AG09319 (cell line): Measurements from ENCODE around the gene SLC26A11.

Source experiments
- DNase-seq: peaks from one replicate; pipeline ENCODE4 v3.0.0-alpha.2; 2010; ENCODE audit warnings: low read depth; ENCODE audit errors: extremely low read depth
- CTCF ChIP-seq: IDR thresholded peaks from 2 replicates; pipeline ENCODE4 v1.5.1; 2011; ENCODE audit warnings: low read depth, mild to moderate bottlenecking, inconsistent platforms, low read length, moderate library complexity

The SLC26A11 gene

GRCh38 chr17:80208050-80208449, 12.2 kb upstream of the SLC26A11 start:
- TF ChIP-seq CTCF, result no peak
- DNase-seq, result no peak

- no peak for DNase-seq
- no peak for TF ChIP-seq CTCF
These were observed 10.5 kb upstream of the SLC26A11 start for GRCh38 chr17:80209765-80210164.

GRCh38 chr17:80210348-80211108, 9.7 kb upstream of the SLC26A11 start:
- TF ChIP-seq CTCF, result no peak
- DNase-seq, result no peak

GRCh38 chr17:80212109-80212508, 8.1 kb upstream of the SLC26A11 start:
- no peak for DNase-seq
- no peak for TF ChIP-seq CTCF

- no peak for TF ChIP-seq CTCF
- DNase-seq, result no peak
These were observed 7.7 kb upstream of the SLC26A11 start for GRCh38 chr17:80212511-80212910.

- DNase-seq, result no peak
These were observed 7.1 kb upstream of the SLC26A11 start for GRCh38 chr17:80212962-80213642.

More at GRCh38 chr17:80212962-80213642, 7.1 kb upstream of the SLC26A11 start:
- no peak for TF ChIP-seq CTCF
